ENCODE results near the gene NSUN6.

NSUN6 gene

GRCh38 chr10:18497806-18498369, 153.5 kb downstream of the NSUN6 start:
- no peak for DNase-seq

Measured in left hindlimb (tissue), 1 donor.